ENCODE data around the gene VIPR1.

DNA sequence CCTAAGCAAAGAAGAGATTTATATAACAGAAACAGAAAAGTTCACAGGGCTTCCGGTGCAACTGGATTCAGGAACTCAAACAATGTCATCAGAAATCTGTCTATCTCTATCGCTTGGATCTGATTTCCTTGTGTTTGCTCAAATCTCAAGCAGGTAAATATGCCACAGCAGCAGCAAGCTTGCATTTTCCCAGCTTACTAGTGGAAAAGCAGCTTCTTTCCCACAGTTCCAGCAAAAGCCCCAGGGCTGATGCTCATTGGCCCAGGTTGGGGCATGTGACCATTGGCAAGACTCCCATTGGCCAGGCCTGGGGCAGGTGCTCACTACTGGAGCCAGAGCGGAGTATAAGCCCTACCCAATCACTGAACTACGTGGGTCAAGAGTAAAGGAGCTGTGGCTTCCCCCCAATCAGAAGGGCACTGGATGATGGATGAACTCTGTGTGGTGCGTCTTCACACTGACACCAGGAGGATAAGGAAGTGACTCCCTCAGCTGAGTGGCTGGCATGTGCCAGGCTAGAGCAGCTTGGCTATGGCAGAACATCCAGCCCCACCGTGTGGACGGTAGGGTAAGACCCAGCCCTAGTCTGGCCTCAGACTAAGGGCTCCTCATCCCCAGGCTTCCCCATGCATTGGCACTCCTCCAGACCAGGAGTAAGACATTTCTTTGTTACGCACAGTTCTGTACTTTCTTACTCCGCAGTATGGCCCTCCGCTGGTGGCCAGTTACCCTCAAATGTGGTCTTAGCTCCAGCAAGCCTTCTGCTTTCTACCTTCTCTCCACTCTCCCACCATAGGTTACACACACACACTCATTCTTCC is 13.1 kb upstream of the VIPR1 start:
- no peak for TF ChIP-seq CTCF (conservative IDR thresholded peaks at IDR 0.05; ENCODE audit: low read depth, low read length)
- no peak for TF ChIP-seq EZH2phosphoT487 (IDR thresholded peaks at IDR 0.05; ENCODE audit: borderline replicate concordance, low read length)
- no peak for TF ChIP-seq EZH2 (IDR thresholded peaks at IDR 0.05; ENCODE audit: low read length, unreplicated experiment)
